ENCODE measurements around the gene ZNF337. TPM values are rescaled to one million over a fixed set of nuclear protein-coding genes. Genes with fewer than 3 reads are reported as not detected.

The ZNF337 gene
- polyA plus RNA-seq, 1 donor from 2014 or later: 61.2 TPM

DNA sequence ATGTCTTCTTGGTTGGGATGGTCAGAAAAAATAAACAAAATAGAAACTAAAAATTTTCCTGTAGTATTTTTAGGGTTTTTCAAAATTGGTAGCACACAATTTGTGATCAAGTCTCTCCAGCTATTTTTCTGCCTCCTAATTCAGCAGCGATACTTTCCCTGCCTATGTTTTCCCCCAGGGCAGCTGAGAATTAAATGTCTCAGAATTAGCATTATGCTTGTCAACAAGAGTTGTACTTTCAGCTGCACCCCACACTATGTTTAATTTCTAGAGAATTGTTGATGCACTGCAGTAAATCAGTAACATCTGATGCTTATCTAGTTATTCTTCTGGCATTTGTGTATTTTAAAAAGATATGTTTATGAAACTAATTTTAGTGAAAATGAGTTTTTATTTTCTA is 34.2 kb upstream of the ZNF337 start:
- no peaks in the 10 kb centered on the region for H3K79me2 ChIP-seq (replicated peaks; ENCODE audit: insufficient read depth, low read length)
- no peak overlapping the region for H3K27ac ChIP-seq (ENCODE audit: low read length)
- no peaks in the 10 kb centered on the region for H3F3A ChIP-seq (ENCODE audit: insufficient read depth, low read length, poor library complexity, severe bottlenecking)
- H3K36me3 ChIP-seq (ENCODE audit: insufficient read depth, low read length): no peaks in the 10 kb centered on the region
- H3K4me3 ChIP-seq (ENCODE audit: low read length): no peak overlapping the region
- no peak overlapping the region for H3K4me2 ChIP-seq (ENCODE audit: low read length)
- peaks cover 4% of the 10 kb centered on the region for H3K9me3 ChIP-seq (ENCODE audit: low read length)
- no peaks in the 10 kb centered on the region for H3K27me3 ChIP-seq (ENCODE audit: insufficient read depth, low read depth, low read length)
- H3K9me2 ChIP-seq (ENCODE audit: insufficient read depth, low read length): no peaks in the 10 kb centered on the region
- H2AFZ ChIP-seq (ENCODE audit: low read depth, low read length): no peak overlapping the region
- no peak overlapping the region for H3K9ac ChIP-seq (ENCODE audit: low read length)
- TF ChIP-seq, protein P1, sequence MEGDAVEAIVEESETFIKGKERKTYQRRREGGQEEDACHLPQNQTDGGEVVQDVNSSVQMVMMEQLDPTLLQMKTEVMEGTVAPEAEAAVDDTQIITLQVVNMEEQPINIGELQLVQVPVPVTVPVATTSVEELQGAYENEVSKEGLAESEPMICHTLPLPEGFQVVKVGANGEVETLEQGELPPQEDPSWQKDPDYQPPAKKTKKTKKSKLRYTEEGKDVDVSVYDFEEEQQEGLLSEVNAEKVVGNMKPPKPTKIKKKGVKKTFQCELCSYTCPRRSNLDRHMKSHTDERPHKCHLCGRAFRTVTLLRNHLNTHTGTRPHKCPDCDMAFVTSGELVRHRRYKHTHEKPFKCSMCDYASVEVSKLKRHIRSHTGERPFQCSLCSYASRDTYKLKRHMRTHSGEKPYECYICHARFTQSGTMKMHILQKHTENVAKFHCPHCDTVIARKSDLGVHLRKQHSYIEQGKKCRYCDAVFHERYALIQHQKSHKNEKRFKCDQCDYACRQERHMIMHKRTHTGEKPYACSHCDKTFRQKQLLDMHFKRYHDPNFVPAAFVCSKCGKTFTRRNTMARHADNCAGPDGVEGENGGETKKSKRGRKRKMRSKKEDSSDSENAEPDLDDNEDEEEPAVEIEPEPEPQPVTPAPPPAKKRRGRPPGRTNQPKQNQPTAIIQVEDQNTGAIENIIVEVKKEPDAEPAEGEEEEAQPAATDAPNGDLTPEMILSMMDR (IDR thresholded peaks at IDR 0.05; ENCODE audit: poor library complexity, severe bottlenecking): no peak
- TF ChIP-seq TAF1 (IDR thresholded peaks at IDR 0.05; ENCODE audit: low read depth) (no peak), SMC3 (conservative IDR thresholded peaks at IDR 0.05; ENCODE audit: poor library complexity) (no peak), EZH2 (IDR thresholded peaks at IDR 0.05; ENCODE audit: borderline replicate concordance, insufficient read depth, low read length, poor library complexity, severe bottlenecking) (no peak), EP300 (conservative IDR thresholded peaks at IDR 0.05; ENCODE audit: poor library complexity, severe bottlenecking) (no peak), POLR2AphosphoS5 (IDR thresholded peaks at IDR 0.05) (no peak), RAD21 (conservative IDR thresholded peaks at IDR 0.05) (no peak), MXI1 (conservative IDR thresholded peaks at IDR 0.05; ENCODE audit: poor library complexity, severe bottlenecking) (no peak)
- TF ChIP-seq, protein P2, sequence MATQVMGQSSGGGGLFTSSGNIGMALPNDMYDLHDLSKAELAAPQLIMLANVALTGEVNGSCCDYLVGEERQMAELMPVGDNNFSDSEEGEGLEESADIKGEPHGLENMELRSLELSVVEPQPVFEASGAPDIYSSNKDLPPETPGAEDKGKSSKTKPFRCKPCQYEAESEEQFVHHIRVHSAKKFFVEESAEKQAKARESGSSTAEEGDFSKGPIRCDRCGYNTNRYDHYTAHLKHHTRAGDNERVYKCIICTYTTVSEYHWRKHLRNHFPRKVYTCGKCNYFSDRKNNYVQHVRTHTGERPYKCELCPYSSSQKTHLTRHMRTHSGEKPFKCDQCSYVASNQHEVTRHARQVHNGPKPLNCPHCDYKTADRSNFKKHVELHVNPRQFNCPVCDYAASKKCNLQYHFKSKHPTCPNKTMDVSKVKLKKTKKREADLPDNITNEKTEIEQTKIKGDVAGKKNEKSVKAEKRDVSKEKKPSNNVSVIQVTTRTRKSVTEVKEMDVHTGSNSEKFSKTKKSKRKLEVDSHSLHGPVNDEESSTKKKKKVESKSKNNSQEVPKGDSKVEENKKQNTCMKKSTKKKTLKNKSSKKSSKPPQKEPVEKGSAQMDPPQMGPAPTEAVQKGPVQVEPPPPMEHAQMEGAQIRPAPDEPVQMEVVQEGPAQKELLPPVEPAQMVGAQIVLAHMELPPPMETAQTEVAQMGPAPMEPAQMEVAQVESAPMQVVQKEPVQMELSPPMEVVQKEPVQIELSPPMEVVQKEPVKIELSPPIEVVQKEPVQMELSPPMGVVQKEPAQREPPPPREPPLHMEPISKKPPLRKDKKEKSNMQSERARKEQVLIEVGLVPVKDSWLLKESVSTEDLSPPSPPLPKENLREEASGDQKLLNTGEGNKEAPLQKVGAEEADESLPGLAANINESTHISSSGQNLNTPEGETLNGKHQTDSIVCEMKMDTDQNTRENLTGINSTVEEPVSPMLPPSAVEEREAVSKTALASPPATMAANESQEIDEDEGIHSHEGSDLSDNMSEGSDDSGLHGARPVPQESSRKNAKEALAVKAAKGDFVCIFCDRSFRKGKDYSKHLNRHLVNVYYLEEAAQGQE (IDR thresholded peaks at IDR 0.05; ENCODE audit: borderline replicate concordance): no peak
- no peaks in the 10 kb centered on the region for H4K20me1 ChIP-seq (ENCODE audit: insufficient read depth)

DNA sequence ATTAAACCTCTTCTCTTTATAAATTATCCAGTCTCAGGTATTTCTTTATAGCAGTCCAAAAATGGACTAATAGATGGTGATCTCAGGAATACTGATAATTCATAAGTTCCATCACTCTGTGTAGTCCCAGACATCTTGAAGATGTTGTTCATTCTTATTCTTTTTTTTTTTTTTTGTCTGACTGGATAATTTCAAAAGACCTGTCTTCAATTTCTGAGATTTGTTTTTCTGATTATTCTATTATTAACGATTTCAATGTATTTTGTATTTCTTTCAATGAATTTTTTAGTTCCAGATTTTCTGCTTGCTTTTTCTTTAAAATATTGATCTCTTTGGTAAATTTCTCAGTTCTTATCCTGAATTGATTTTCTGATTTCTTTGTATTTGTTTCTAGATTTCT is 29.7 kb upstream of the ZNF337 start:
- H3K27me3 ChIP-seq (ENCODE audit: insufficient read depth, low read depth, low read length): no peaks in the 10 kb centered on the region
- no peaks in the 10 kb centered on the region for H3K36me3 ChIP-seq (ENCODE audit: insufficient read depth, low read length)
- H3F3A ChIP-seq (ENCODE audit: insufficient read depth, low read length, poor library complexity, severe bottlenecking): no peaks in the 10 kb centered on the region
- H3K9me2 ChIP-seq (ENCODE audit: insufficient read depth, low read length): no peaks in the 10 kb centered on the region
- H3K9me3 ChIP-seq (ENCODE audit: low read length): peaks cover 12% of the 10 kb centered on the region
- H4K20me1 ChIP-seq (ENCODE audit: insufficient read depth): no peaks in the 10 kb centered on the region
- H3K27ac ChIP-seq (ENCODE audit: low read length): no peak overlapping the region
- H3K79me2 ChIP-seq (replicated peaks; ENCODE audit: insufficient read depth, low read length): no peaks in the 10 kb centered on the region
- no peak overlapping the region for H3K4me2 ChIP-seq (ENCODE audit: low read length)
- H3K4me3 ChIP-seq (ENCODE audit: low read length): no peak overlapping the region
- TF ChIP-seq RAD21 (conservative IDR thresholded peaks at IDR 0.05): no peak
- no peak for TF ChIP-seq SMC3 (conservative IDR thresholded peaks at IDR 0.05; ENCODE audit: poor library complexity)
- no peak for TF ChIP-seq MXI1 (conservative IDR thresholded peaks at IDR 0.05; ENCODE audit: poor library complexity, severe bottlenecking)
- TF ChIP-seq EZH2 (IDR thresholded peaks at IDR 0.05; ENCODE audit: borderline replicate concordance, insufficient read depth, low read length, poor library complexity, severe bottlenecking): no peak
- no peak for TF ChIP-seq EP300 (conservative IDR thresholded peaks at IDR 0.05; ENCODE audit: poor library complexity, severe bottlenecking)
- no peak overlapping the region for H2AFZ ChIP-seq (ENCODE audit: low read depth, low read length)
- H3K9ac ChIP-seq (ENCODE audit: low read length): no peak overlapping the region
